Measurements from ENCODE around the gene TRIM47.

The TRIM47 gene

DNA sequence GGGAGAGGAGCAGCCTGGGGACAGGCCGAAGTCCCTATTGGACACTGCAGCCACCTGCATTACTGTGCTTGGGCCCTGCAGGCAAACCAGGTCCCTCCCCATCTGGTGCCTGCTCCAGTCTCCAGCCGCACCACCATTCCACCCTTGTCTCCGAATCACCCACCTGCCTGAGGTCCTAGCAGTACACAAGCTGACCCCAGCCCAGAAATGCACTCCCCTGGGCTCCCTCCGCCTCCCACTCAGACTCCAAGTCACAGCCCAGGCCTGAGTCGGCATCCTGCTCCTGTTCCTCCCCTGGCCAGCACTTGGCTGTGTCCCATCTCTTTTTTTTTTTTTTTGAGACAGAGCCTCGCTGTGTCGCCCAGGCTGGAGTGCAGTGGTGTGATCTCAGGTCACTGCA, 40.5 kb downstream of the TRIM47 start:
- no peaks in the 10 kb centered on the region for H3K36me3 ChIP-seq (ENCODE audit: control insufficient read depth, insufficient read depth, low read length)
- H3K9me3 ChIP-seq (ENCODE audit: control insufficient read depth, insufficient read depth, low read length): no peaks in the 10 kb centered on the region
- no peak overlapping the region for H3K4me3 ChIP-seq (ENCODE audit: low read depth, low read length)
- H3K9ac ChIP-seq (ENCODE audit: low read depth, low read length): no peak overlapping the region
- H3K4me1 ChIP-seq (ENCODE audit: control insufficient read depth, insufficient read depth, low read length): peaks cover 9% of the 10 kb centered on the region
- H3K27me3 ChIP-seq (ENCODE audit: control insufficient read depth, insufficient read depth, low read length): no peaks in the 10 kb centered on the region

- H3K27me3 ChIP-seq (ENCODE audit: control insufficient read depth, insufficient read depth, low read length): no peaks in the 10 kb centered on the region
- H3K9ac ChIP-seq (ENCODE audit: low read depth, low read length): no peak overlapping the region
- no peaks in the 10 kb centered on the region for H3K36me3 ChIP-seq (ENCODE audit: control insufficient read depth, insufficient read depth, low read length)
- H3K4me1 ChIP-seq (ENCODE audit: control insufficient read depth, insufficient read depth, low read length): peaks cover 12% of the 10 kb centered on the region
- no peak overlapping the region for H3K4me3 ChIP-seq (ENCODE audit: low read depth, low read length)
- H3K9me3 ChIP-seq (ENCODE audit: control insufficient read depth, insufficient read depth, low read length): no peaks in the 10 kb centered on the region
Observed at GRCh38 chr17:75836605-75837004, 41.8 kb downstream of the TRIM47 start.

- Histone ChIP-seq H3K27me3 (ENCODE audit: control insufficient read depth, insufficient read depth, low read length) (no peaks in the 10 kb centered on the region), H3K9ac (ENCODE audit: low read depth, low read length) (no peak overlapping the region), H3K36me3 (ENCODE audit: control insufficient read depth, insufficient read depth, low read length) (no peaks in the 10 kb centered on the region), H3K9me3 (ENCODE audit: control insufficient read depth, insufficient read depth, low read length) (no peaks in the 10 kb centered on the region), H3K4me1 (ENCODE audit: control insufficient read depth, insufficient read depth, low read length) (peaks cover 17% of the 10 kb centered on the region), H3K4me3 (ENCODE audit: low read depth, low read length) (no peak overlapping the region)
Observed at GRCh38 chr17:75835654-75835987, 42.8 kb downstream of the TRIM47 start.

GRCh38 chr17:75834928-75835653, 43.3 kb downstream of the TRIM47 start:
- H3K4me1 ChIP-seq (ENCODE audit: control insufficient read depth, insufficient read depth, low read length): peaks cover 18% of the 10 kb centered on the region
- H3K27me3 ChIP-seq (ENCODE audit: control insufficient read depth, insufficient read depth, low read length): no peaks in the 10 kb centered on the region
- H3K9ac ChIP-seq (ENCODE audit: low read depth, low read length): no peak overlapping the region
- no peaks in the 10 kb centered on the region for H3K9me3 ChIP-seq (ENCODE audit: control insufficient read depth, insufficient read depth, low read length)
- H3K36me3 ChIP-seq (ENCODE audit: control insufficient read depth, insufficient read depth, low read length): no peaks in the 10 kb centered on the region
- no peak overlapping the region for H3K4me3 ChIP-seq (ENCODE audit: low read depth, low read length)

DNA sequence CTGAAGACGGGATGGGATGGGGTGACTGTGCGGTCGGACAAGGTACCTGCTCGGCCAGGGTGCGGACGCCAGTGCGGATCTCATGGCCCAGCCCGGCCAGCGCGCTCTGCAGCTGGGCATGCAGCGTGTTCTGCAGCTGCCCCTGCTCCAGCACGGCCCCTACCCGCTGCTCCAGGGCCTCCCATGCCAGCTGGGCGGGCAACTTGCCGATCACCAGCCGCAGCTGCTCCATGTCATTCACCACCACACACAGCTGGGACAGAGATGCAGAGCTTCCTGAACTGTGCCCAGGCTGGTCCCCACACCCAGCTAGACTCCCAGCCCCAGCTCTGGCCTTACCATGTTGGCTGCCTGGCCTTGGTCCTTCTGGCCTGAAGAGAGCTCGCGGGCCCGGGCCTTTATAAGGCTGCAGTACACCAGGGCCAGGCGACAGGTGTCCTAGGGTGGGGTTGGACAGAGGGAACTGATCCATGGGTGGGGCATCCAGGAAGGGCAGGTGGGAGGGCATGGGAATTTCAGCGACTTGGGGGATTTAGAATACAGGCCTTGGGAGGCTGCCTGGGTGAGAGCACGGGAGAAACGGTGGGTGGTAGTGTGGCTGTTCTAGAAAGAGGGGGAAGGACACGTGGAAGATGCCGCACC, 44.0 kb downstream of the TRIM47 start:
- Histone ChIP-seq H3K9me3 (ENCODE audit: control insufficient read depth, insufficient read depth, low read length) (no peaks in the 10 kb centered on the region), H3K27me3 (ENCODE audit: control insufficient read depth, insufficient read depth, low read length) (no peaks in the 10 kb centered on the region), H3K4me3 (ENCODE audit: low read depth, low read length) (no peak overlapping the region), H3K36me3 (ENCODE audit: control insufficient read depth, insufficient read depth, low read length) (peaks cover 3% of the 10 kb centered on the region), H3K9ac (ENCODE audit: low read depth, low read length) (no peak overlapping the region), H3K4me1 (ENCODE audit: control insufficient read depth, insufficient read depth, low read length) (peaks cover 18% of the 10 kb centered on the region)

DNA sequence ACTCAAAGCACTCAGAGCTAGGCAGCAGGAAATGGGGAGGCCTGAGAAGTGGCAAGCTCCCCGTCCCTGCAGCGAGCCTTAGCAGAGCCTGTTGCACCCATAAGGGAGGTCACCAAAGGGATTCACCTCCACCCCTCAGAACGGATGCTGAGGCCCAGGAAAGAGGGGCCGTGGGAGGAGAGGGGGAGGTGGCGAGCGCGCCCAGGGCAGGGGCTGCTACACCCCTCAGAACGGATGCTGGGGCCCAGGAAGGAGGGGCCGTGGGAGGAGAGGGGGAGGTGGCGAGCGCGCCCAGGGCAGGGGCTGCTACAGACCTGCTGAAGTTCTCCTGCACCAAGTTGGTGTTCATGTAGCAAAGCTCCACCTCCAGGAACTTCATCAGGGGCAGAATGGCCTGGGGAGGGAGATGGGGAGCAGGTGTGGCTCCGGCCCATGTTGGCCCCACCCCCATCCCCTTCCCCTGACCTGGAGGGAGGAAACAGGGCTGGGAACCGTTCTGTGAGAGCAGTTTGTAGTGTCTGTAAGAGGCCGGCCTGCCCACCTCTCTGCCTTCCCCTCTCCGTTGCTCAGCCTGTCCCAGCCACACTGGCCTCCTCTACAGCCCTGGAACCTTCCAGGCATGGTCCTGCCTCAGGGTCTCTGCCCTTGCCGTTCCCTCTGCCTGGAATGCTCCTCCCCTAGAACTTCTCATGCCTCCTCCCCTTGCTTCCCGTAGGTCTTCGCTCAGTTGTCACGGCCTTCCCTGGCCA, 45.6 kb downstream of the TRIM47 start:
- H3K9ac ChIP-seq (ENCODE audit: low read depth, low read length): no peak overlapping the region
- H3K4me3 ChIP-seq (ENCODE audit: low read depth, low read length): peak overlapping the region; percentile 37
- no peaks in the 10 kb centered on the region for H3K27me3 ChIP-seq (ENCODE audit: control insufficient read depth, insufficient read depth, low read length)
- H3K4me1 ChIP-seq (ENCODE audit: control insufficient read depth, insufficient read depth, low read length): peaks cover 18% of the 10 kb centered on the region
- H3K36me3 ChIP-seq (ENCODE audit: control insufficient read depth, insufficient read depth, low read length): peaks cover 5% of the 10 kb centered on the region
- no peaks in the 10 kb centered on the region for H3K9me3 ChIP-seq (ENCODE audit: control insufficient read depth, insufficient read depth, low read length)

GRCh38 chr17:75832164-75832651, 46.2 kb downstream of the TRIM47 start:
- H3K36me3 ChIP-seq (ENCODE audit: control insufficient read depth, insufficient read depth, low read length): peaks cover 5% of the 10 kb centered on the region
- no peaks in the 10 kb centered on the region for H3K27me3 ChIP-seq (ENCODE audit: control insufficient read depth, insufficient read depth, low read length)
- no peaks in the 10 kb centered on the region for H3K9me3 ChIP-seq (ENCODE audit: control insufficient read depth, insufficient read depth, low read length)
- H3K9ac ChIP-seq (ENCODE audit: low read depth, low read length): no peak overlapping the region
- peaks cover 18% of the 10 kb centered on the region for H3K4me1 ChIP-seq (ENCODE audit: control insufficient read depth, insufficient read depth, low read length)
- peak overlapping the region; percentile 32 for H3K4me3 ChIP-seq (ENCODE audit: low read depth, low read length)

DNA sequence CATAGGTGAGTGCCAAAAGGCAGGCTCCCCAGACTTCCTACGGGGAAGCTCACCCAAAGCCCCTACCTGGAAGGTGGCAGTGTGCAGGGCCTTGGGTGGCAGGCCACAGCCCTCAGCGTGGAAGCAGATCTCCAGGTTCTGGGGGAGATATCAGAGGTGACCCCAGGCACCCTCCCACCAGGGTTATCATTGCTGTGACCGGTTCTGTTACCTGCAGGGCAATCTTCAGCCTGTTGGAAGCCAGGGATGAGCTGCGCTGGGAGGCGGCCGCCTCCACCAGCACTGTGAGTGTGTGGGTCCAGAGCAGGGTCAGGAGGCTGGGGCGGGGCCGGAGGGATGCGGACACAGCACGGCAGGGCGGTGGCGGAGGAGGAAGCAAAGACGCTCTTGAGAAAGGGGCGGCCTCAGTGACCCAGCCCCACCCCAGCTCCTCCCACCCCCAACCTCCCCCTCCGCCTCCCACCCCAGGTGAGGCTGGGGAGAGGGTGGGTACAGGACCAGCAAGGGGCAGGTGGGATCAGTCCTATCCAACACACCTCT, 47.3 kb downstream of the TRIM47 start:
- Histone ChIP-seq H3K27me3 (ENCODE audit: control insufficient read depth, insufficient read depth, low read length) (no peaks in the 10 kb centered on the region), H3K4me1 (ENCODE audit: control insufficient read depth, insufficient read depth, low read length) (peaks cover 18% of the 10 kb centered on the region), H3K9ac (ENCODE audit: low read depth, low read length) (no peak overlapping the region), H3K4me3 (ENCODE audit: low read depth, low read length) (peak overlapping the region; percentile 48), H3K36me3 (ENCODE audit: control insufficient read depth, insufficient read depth, low read length) (peaks cover 5% of the 10 kb centered on the region), H3K9me3 (ENCODE audit: control insufficient read depth, insufficient read depth, low read length) (no peaks in the 10 kb centered on the region)

DNA sequence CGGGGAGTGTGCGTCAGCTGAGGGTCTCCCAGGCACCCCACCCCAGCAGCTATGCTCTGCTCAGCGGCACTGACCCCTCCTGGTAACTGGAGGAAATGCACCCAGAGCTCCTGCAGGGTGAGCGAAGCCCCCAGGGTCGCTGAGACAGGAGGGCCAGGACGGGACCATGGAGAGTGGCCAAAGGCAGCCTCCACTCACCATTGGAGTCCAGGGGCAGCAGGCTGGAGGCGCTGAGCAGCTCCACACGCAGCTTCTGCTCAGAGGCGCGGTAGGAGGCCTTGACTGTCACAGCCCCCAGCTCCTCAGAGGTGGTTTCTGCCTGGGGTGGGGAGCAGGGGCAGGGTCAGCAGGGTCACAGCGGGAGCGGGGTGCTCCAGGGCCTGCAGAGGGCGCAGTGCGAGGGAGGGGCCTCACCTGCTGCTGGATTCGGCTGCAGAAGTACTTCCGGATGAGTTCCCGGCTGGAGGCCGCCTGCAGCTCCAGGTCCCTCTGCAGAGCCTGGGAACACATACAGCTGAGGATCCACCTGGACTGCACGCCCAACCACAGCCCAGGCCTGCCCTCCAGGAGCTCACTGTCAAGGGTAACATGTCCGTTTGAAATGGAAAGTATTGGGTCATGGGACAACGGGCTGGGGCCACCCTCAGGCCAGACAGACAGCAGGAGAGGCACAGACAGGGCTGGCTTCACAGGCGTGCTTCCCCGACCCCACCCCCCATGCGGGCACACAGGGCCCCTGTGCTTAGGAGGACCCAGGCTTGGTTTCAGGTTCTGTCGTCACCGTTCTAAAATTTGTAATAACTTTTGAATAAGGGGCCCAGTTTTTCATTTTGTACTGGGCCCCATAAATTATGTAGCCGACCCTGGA, 48.0 kb downstream of the TRIM47 start:
- Histone ChIP-seq H3K9me3 (ENCODE audit: control insufficient read depth, insufficient read depth, low read length) (no peaks in the 10 kb centered on the region), H3K36me3 (ENCODE audit: control insufficient read depth, insufficient read depth, low read length) (peaks cover 5% of the 10 kb centered on the region), H3K27me3 (ENCODE audit: control insufficient read depth, insufficient read depth, low read length) (no peaks in the 10 kb centered on the region), H3K4me1 (ENCODE audit: control insufficient read depth, insufficient read depth, low read length) (peaks cover 18% of the 10 kb centered on the region), H3K9ac (ENCODE audit: low read depth, low read length) (peak overlapping the region; percentile 49), H3K4me3 (ENCODE audit: low read depth, low read length) (peak overlapping the region; percentile 48)

DNA sequence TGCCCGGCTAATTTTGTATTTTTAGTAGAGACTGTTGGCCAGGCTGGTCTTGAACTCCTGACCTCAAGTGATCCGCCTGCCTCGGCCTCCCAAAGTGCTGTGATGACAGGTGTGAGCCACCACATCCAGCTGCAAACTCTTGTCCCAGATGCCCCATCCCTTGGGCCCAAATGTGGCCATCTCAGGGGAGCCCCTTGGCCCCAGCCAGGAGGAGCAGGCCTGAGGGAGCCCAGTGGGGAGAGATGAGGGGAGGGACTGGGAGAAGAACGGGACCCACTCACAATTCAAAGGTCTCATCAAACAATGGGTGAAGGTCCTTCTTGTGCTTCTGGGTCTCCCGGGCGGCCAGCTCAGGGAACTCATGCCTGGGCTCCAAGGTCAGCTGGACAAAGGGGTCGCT, 48.6 kb downstream of the TRIM47 start:
- Histone ChIP-seq H3K27me3 (ENCODE audit: control insufficient read depth, insufficient read depth, low read length) (no peaks in the 10 kb centered on the region), H3K9me3 (ENCODE audit: control insufficient read depth, insufficient read depth, low read length) (no peaks in the 10 kb centered on the region), H3K4me1 (ENCODE audit: control insufficient read depth, insufficient read depth, low read length) (peaks cover 14% of the 10 kb centered on the region), H3K9ac (ENCODE audit: low read depth, low read length) (peak overlapping the region; percentile 49), H3K4me3 (ENCODE audit: low read depth, low read length) (no peak overlapping the region), H3K36me3 (ENCODE audit: control insufficient read depth, insufficient read depth, low read length) (peaks cover 5% of the 10 kb centered on the region)

- peaks cover 9% of the 10 kb centered on the region for H3K36me3 ChIP-seq (ENCODE audit: control insufficient read depth, insufficient read depth, low read length)
- peaks cover 14% of the 10 kb centered on the region for H3K4me1 ChIP-seq (ENCODE audit: control insufficient read depth, insufficient read depth, low read length)
- H3K4me3 ChIP-seq (ENCODE audit: low read depth, low read length): no peak overlapping the region
- no peaks in the 10 kb centered on the region for H3K27me3 ChIP-seq (ENCODE audit: control insufficient read depth, insufficient read depth, low read length)
- H3K9ac ChIP-seq (ENCODE audit: low read depth, low read length): no peak overlapping the region
- H3K9me3 ChIP-seq (ENCODE audit: control insufficient read depth, insufficient read depth, low read length): no peaks in the 10 kb centered on the region
Observed at GRCh38 chr17:75828741-75829140, 49.6 kb downstream of the TRIM47 start.
